Osteoblast (primary cell): Measurements from ENCODE around the gene LIMA1. TPM values are rescaled to one million over a fixed set of nuclear protein-coding genes. Genes with fewer than 3 reads are reported as not detected.

Experiments
- DNase-seq: peaks from one replicate; pipeline ENCODE4 v3.0.0; 2011; ENCODE audit warnings: low spot score, mixed read lengths; ENCODE audit not compliant: insufficient read length; ENCODE audit errors: missing footprints
- H2AFZ ChIP-seq: 2 replicates; pipeline ENCODE4 v1.6.0; 2011; ENCODE audit warnings: mild to moderate bottlenecking, low read length
- H3K27ac ChIP-seq: 2 replicates; pipeline ENCODE4 v1.5.1; 2011; ENCODE audit warnings: mild to moderate bottlenecking, low read depth, low read length, moderate library complexity
- H3K27me3 ChIP-seq: 2 replicates; pipeline ENCODE4 v1.6.0; 2012; ENCODE audit warnings: mild to moderate bottlenecking, control low read depth, inconsistent platforms, low read length, moderate library complexity; ENCODE audit not compliant: insufficient read depth
- H3K36me3 ChIP-seq: 2 replicates; pipeline ENCODE4 v1.5.1; 2011; ENCODE audit warnings: mild to moderate bottlenecking, low read length, control low read depth, moderate library complexity; ENCODE audit not compliant: insufficient read depth
- H3K4me1 ChIP-seq: 2 replicates; pipeline ENCODE4 v1.5.1; 2011; ENCODE audit warnings: mild to moderate bottlenecking, low read length, control low read depth, moderate library complexity; ENCODE audit not compliant: insufficient read depth
- H3K4me2 ChIP-seq: 2 replicates; pipeline ENCODE4 v1.6.0; 2011; ENCODE audit warnings: mild to moderate bottlenecking, low read length; ENCODE audit not compliant: insufficient read depth
- H3K4me3 ChIP-seq: fragments of 200-600 bp; sonication (generic); 3 replicates; pipeline ENCODE4 v1.5.1; 2012; ENCODE audit warnings: mild to moderate bottlenecking, low read length, inconsistent platforms; ENCODE audit not compliant: insufficient read depth
- H3K79me2 ChIP-seq: 2 replicates; pipeline ENCODE4 v1.6.0; 2012; ENCODE audit warnings: mild to moderate bottlenecking, low read length, control low read depth, inconsistent platforms; ENCODE audit not compliant: insufficient read depth
- H3K9me3 ChIP-seq: 2 replicates; pipeline ENCODE4 v1.5.1; 2011; ENCODE audit warnings: low read depth, low read length, control low read depth
- H4K20me1 ChIP-seq: 2 replicates; pipeline ENCODE4 v1.6.0; 2012; ENCODE audit warnings: mild to moderate bottlenecking, low read length, control low read depth; ENCODE audit not compliant: insufficient read depth
- CTCF ChIP-seq: IDR thresholded peaks from 2 replicates; pipeline ENCODE4 v1.5.1; 2011; ENCODE audit warnings: mild to moderate bottlenecking, low read depth, low read length, moderate library complexity; ENCODE audit errors: extremely low read depth
- total RNA-seq: library from RNA; depleted of rRNA; stranded (reverse); fragments of >200 nt; gene quantifications from 2 replicates; pipeline ENCODE4 v1.2.3, GENCODE V29; 2012

Gene LIMA1
- total RNA-seq, 1 donor = 433 TPM

- TF ChIP-seq CTCF = no peak
- peak; percentile 52 for DNase-seq
- H3K9me3 ChIP-seq = no peaks in the 10 kb centered on the region
- H3K4me2 ChIP-seq = no peak overlapping the region
- H3K27me3 ChIP-seq = no peaks in the 10 kb centered on the region
- H3K4me1 ChIP-seq = no peaks in the 10 kb centered on the region
- peaks cover 20% of the 10 kb centered on the region for H3K36me3 ChIP-seq
- H3K79me2 ChIP-seq = peaks cover 67% of the 10 kb centered on the region
- peaks cover 12% of the 10 kb centered on the region for H4K20me1 ChIP-seq
- H3K27ac ChIP-seq = no peak overlapping the region
- H3K4me3 ChIP-seq = no peak overlapping the region
- no peak overlapping the region for H2AFZ ChIP-seq
Measured at GRCh38 chr12:50145439-50145838, 137.9 kb downstream of the LIMA1 start.

DNA sequence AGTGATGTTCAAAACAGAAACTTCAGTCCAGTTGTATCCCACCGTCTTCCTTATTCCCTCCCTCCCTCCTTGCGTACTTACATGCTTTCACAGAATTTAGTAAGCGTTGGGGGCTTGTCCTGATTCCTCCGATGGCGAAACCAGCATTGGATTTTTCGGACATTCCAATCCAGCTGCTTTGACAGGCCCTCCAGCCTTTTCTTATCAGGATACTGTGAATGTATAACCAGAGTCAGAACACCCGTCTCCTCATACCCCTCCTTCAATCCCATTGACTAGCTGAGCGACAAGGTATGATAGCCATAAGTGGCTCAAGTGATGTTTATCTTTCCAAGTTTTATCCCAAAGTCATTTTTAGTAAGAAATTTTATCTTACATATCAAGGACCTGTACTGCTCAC, 140.3 kb downstream of the LIMA1 start:
- TF ChIP-seq CTCF = no peak
- no peak for DNase-seq
- peaks cover 8% of the 10 kb centered on the region for H4K20me1 ChIP-seq
- no peak overlapping the region for H3K4me3 ChIP-seq
- no peak overlapping the region for H2AFZ ChIP-seq
- H3K79me2 ChIP-seq = peaks cover 44% of the 10 kb centered on the region
- no peaks in the 10 kb centered on the region for H3K4me1 ChIP-seq
- H3K9me3 ChIP-seq = no peaks in the 10 kb centered on the region
- H3K27me3 ChIP-seq = no peaks in the 10 kb centered on the region
- H3K4me2 ChIP-seq = no peak overlapping the region
- H3K36me3 ChIP-seq = peaks cover 34% of the 10 kb centered on the region
- no peak overlapping the region for H3K27ac ChIP-seq

GRCh38 chr12:50132505-50133135, 150.7 kb downstream of the LIMA1 start:
- H4K20me1 ChIP-seq = no peaks in the 10 kb centered on the region
- no peaks in the 10 kb centered on the region for H3K27me3 ChIP-seq
- TF ChIP-seq CTCF = peak; percentile 60
- H3K27ac ChIP-seq = no peak overlapping the region
- H3K9me3 ChIP-seq = no peaks in the 10 kb centered on the region
- H3K36me3 ChIP-seq = peaks cover 62% of the 10 kb centered on the region
- H3K4me3 ChIP-seq = no peak overlapping the region
- H3K79me2 ChIP-seq = peaks cover 7% of the 10 kb centered on the region
- DNase-seq = no peak
- H3K4me2 ChIP-seq = no peak overlapping the region
- peaks cover 8% of the 10 kb centered on the region for H3K4me1 ChIP-seq
- no peak overlapping the region for H2AFZ ChIP-seq

- H3K79me2 ChIP-seq = peaks cover 7% of the 10 kb centered on the region
- H3K27ac ChIP-seq = no peak overlapping the region
- H4K20me1 ChIP-seq = no peaks in the 10 kb centered on the region
- no peaks in the 10 kb centered on the region for H3K4me1 ChIP-seq
- TF ChIP-seq CTCF = no peak
- H3K9me3 ChIP-seq = no peaks in the 10 kb centered on the region
- no peak for DNase-seq
- peaks cover 59% of the 10 kb centered on the region for H3K36me3 ChIP-seq
- H2AFZ ChIP-seq = no peak overlapping the region
- no peak overlapping the region for H3K4me3 ChIP-seq
- H3K27me3 ChIP-seq = no peaks in the 10 kb centered on the region
- H3K4me2 ChIP-seq = no peak overlapping the region
Measured at GRCh38 chr12:50129290-50129689, 154.0 kb downstream of the LIMA1 start.
